ENCODE data around the gene GUCY1B1.

GUCY1B1 gene

DNA sequence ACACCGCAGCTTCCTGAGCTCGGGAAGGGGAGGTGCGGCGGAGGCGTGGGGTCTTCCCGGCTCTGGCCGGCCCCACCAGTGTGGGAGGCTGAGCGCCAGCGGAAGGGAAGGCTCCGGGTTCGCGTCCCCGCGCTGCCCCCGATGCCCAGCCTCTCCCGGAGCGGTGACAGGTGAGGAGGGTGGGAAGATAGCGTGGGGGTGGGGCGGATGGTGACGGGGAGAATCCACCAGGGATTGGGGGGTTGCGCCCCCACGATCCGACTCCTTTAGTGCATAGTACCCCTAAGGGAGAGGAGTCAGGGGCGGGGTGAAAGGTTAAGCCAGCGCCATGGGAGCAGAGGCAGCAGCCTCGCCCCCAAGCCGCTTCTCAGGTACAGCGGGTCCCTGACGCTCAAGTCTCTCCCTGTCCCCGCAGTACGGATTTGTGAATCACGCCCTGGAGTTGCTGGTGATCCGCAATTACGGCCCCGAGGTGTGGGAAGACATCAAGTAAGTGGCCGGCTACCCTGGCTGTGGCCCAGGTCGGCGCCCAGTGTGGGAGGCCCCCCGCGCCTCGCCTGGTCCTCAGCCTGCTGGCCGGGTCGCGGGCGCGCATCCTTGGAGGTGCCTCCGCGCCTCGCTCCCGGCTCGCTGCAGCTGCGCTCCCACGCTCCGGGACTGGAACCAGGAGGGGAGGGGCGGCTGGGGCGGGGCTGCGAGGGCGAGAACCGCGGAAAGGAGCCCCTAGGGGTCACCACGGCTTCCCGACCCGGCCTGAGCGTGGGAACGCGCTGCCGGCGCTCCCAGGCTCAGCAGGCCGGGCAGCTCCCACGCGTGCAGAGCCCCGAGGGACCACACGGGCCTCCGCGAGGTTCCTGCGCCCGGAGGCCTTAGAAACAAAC lies 791 bp downstream of the GUCY1B1 start:
- in situ Hi-C loops (cut with HindIII; ENCODE audit: low pct_ligation_motif_present, low pct_unique_long_range_greater_than_20kb, low sequenced_read_pairs) = no loop called here

GRCh38 chr4:155761047-155761446 lies 2.2 kb downstream of the GUCY1B1 start:
- in situ Hi-C loops (cut with HindIII; ENCODE audit: low pct_ligation_motif_present, low pct_unique_long_range_greater_than_20kb, low sequenced_read_pairs) = no loop called here
- DNase-seq = no peak

More for the DNA sequence above, 791 bp downstream of the GUCY1B1 start:
- peak; percentile 46 for DNase-seq

- in situ Hi-C loops (cut with HindIII; ENCODE audit: low pct_ligation_motif_present, low pct_unique_long_range_greater_than_20kb, low sequenced_read_pairs) = no loop called here
- no peak for DNase-seq
Measured at GRCh38 chr4:155761916-155762315, 3.1 kb downstream of the GUCY1B1 start.

DNA sequence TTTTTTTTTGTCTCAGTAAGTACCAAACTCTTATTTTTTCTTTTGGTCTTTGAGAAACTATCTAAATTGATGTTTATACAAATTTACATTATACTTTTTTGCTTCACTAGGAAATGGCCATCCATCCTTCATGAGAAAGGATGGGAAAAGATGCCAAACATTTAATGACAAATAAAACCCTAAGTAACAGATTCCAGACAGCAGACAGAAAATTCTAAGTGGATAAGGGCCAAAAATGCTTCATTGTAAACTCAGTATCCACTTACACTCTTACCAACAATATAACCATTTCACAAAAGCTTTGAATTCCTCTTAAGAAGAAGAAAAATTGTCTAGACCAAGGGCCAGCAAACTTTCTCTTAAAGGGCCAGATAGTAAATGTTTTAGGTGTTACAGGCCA lies 3.5 kb downstream of the GUCY1B1 start:
- in situ Hi-C loops (cut with HindIII; ENCODE audit: low pct_ligation_motif_present, low pct_unique_long_range_greater_than_20kb, low sequenced_read_pairs) = no loop called here
- no peak for DNase-seq

DNA sequence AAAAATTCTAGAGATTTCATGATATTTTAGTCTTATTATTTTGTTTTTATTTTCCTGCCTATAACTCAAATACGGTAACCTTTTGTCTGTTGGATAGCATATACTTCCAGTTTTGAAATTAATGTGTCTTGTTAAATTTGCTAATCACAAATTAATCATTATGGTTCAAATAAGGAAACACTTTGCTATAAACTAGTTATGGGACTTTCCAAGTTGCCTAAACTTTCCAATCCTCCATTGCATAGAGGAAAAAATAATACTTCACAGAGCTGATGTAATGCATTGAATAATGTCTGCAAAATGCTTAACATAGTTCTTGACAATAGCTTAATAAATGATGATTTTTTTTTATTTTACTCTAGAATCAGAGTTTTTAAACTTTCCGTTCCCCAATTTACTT lies 4.7 kb downstream of the GUCY1B1 start:
- no peak for DNase-seq
- in situ Hi-C loops (cut with HindIII; ENCODE audit: low pct_ligation_motif_present, low pct_unique_long_range_greater_than_20kb, low sequenced_read_pairs) = no loop called here

DNA sequence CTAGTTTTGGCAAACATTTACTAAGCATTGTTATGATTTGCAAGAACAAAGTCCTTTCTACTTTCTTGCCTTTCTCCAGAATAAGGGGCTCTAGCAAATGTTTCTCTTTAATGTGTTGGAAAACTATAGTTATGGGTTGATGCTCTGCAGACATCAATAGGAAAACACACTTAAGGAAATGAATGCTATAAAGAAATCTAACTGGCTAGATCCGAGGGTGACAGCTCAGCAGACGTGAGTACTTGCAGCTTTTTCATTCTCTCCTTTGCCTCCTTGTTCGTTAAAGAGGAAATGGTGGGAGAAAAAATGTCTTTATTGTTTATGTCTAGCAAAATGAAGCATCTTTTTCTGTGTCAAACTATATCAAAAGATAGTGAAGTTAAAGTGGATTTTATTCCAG lies 6.3 kb downstream of the GUCY1B1 start:
- no peak for DNase-seq
- in situ Hi-C loops (cut with HindIII; ENCODE audit: low pct_ligation_motif_present, low pct_unique_long_range_greater_than_20kb, low sequenced_read_pairs) = no loop called here

DNA sequence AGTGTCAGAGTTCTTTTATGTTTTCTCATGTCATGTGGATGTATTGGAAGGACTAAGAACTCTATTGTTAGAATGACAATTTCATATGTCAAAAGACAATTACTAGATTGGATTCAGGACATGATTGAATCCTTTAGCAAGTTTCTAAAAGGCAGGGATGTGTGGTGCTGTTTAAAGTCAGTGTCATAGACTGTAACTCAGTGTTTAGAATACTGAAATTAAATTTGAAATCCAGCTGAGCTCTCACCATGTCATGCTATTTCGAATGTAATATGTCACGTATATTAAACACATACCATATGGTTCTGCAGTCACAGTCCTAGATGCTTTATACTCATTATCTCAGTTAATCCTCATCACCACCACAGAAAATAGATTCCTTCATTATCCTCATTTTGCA lies 7.8 kb downstream of the GUCY1B1 start:
- in situ Hi-C loops (cut with HindIII; ENCODE audit: low pct_ligation_motif_present, low pct_unique_long_range_greater_than_20kb, low sequenced_read_pairs) = no loop called here
- no peak for DNase-seq

GRCh38 chr4:155768370-155768769 lies 9.5 kb downstream of the GUCY1B1 start:
- DNase-seq = no peak
- in situ Hi-C loops (cut with HindIII; ENCODE audit: low pct_ligation_motif_present, low pct_unique_long_range_greater_than_20kb, low sequenced_read_pairs) = no loop called here

GRCh38 chr4:155769090-155769489 lies 10.3 kb downstream of the GUCY1B1 start:
- in situ Hi-C loops (cut with HindIII; ENCODE audit: low pct_ligation_motif_present, low pct_unique_long_range_greater_than_20kb, low sequenced_read_pairs) = no loop called here
- no peak for DNase-seq

DNA sequence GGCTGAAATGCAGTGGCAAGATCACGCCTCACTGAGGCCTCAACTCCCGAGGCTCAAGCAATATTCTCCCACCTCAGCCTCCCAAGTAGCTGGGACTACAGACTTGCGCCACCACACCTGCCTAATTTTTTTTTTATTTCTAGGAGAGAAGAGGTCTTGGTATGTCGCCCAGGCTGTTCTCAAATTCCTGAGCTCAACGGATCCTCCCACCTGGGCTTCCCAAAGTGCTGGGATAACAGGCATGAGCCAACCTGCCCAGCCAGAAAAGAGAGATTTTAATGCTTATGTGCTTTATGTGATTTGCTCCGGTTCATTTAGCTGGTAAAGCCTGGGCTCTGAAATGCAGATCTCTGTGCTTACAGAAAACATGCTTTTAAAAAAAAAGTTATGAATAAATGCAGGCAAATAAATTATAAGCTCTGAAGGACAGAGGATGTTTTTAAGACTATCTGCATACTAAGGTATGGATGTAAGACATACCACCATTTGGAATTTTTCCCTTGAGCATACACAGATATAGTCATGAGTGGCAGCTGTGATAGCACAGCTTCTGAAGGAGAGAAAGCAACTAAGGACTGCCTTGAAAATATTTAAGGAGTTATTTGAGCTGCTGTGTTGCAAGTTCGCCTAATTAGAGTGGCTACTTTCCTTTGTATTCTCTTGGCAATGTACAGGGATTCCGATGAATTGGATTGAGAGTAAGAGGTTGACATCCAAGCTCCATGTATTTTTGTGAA lies 13.8 kb downstream of the GUCY1B1 start:
- no peak for DNase-seq

DNA sequence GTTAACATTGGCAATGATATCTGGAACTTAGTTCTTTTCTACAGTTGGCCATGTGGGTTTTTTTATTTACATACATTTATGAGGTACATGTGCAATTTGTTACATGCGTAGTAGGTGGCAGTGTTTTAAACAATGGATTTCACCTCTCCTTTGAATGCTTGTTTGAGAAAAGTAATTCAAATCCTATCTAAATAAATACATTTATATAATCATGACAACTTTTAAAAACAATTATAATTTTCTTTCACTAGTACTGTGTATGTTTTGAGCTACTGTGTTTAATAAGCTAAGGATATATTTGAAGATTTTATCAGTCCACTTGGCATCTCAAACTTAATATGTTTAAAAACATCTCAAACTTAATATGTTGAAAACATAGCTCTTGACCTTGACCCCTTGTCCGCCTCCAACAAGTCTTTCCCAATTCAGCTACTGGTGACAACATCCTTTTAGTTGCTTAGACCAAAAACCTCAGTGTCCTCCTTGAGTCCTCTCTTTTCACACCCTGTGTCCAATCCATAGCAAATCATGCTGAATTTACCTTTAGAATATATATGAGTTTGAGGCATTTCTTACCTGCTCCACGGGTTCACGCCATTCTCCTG lies 14.5 kb downstream of the GUCY1B1 start:
- in situ Hi-C loops (cut with HindIII; ENCODE audit: low pct_ligation_motif_present, low pct_unique_long_range_greater_than_20kb, low sequenced_read_pairs) = no loop called here
- no peak for DNase-seq

More for the DNA sequence above, 13.8 kb downstream of the GUCY1B1 start:
- in situ Hi-C loops (cut with HindIII; ENCODE audit: low pct_ligation_motif_present, low pct_unique_long_range_greater_than_20kb, low sequenced_read_pairs) = no loop called here

DNA sequence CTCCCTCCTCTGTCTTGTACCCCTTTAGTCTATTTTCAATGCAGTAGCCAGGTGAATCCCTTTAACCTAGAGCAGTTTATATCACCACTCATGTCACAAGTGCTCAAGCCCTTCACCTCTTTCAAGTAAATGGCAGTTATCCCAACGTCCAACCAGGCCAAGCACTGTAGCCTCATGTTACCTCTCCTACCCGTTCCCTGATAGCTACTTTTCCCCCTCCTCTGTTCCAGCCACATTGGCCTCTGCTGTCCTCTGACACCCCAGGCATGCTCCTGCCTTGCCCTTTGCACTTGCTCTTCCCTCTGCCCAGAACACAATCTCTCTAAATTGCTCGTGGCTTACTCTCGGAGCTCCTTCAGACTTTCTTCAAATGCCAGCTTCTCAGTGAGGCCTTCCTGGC lies 15.2 kb downstream of the GUCY1B1 start:
- in situ Hi-C loops (cut with HindIII; ENCODE audit: low pct_ligation_motif_present, low pct_unique_long_range_greater_than_20kb, low sequenced_read_pairs) = no loop called here
- DNase-seq = no peak

DNA sequence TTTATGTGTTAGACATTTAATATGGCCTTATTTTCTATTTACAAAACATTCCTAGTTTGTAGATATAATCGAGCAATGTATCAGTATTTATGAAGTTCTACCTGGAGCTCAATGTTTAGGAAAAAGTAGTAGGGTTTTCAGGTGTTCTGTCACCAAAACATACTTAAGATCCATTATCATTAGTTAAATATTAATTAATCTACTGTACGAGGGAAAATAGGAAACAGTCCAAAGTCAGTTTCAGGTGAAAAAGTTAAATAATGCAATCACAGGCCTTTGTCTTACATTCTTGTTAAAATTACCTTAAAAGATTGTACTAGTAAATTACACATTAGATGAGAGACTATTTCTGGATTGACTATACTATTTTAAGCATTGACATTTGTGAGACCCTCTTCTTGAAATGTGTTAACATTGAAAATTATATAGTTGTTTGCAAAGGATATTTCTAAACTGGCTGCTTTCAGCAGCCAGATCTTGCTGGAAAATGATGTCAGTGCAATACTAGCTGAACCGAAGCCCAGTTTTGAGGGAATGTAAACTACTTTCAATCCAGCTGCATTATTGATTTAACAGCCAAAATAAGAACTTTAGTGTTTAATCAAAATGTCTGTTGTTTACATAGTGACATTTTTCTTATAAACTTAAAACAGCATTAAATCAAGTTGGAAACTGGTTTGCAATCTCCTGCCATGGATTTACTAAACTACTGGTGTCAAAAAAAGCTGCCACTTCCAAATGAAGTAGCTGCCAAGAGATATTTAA lies 19.3 kb downstream of the GUCY1B1 start:
- in situ Hi-C loops (cut with HindIII; ENCODE audit: low pct_ligation_motif_present, low pct_unique_long_range_greater_than_20kb, low sequenced_read_pairs) = loop anchor here (25.0 kb wide), 1 partner anchor 366 kb away; no protein-coding TSS in a partner anchor
- DNase-seq = no peak

- in situ Hi-C loops (cut with HindIII; ENCODE audit: low pct_ligation_motif_present, low pct_unique_long_range_greater_than_20kb, low sequenced_read_pairs) = loop anchor here (25.0 kb wide), 1 partner anchor 368 kb away; no protein-coding TSS in a partner anchor
Measured at GRCh38 chr4:155780775-155781174, 22.0 kb downstream of the GUCY1B1 start.

GRCh38 chr4:155781249-155781831 lies 22.5 kb downstream of the GUCY1B1 start:
- in situ Hi-C loops (cut with HindIII; ENCODE audit: low pct_ligation_motif_present, low pct_unique_long_range_greater_than_20kb, low sequenced_read_pairs) = loop anchor here (25.0 kb wide), 1 partner anchor 369 kb away; no protein-coding TSS in a partner anchor
- no peak for DNase-seq

More at GRCh38 chr4:155780775-155781174, 22.0 kb downstream of the GUCY1B1 start:
- DNase-seq = no peak

DNA sequence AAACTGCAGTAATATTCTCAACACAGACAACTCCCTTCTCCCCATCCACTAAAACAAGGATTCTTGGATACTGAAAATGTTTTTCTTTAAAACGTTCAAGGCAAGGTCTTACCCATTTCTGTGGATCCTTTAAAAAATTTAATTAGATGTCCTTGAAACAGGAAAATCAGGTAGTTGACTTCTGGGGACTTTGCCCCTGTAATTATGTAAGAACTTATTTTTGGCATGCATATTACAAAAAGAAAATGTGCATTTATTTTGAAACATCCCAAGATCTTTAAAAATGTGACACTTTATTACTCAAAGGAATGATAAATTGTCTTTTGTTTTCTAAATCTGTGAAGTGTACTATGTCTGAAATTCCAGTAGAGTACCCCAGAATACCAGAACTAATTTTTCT lies 25.8 kb downstream of the GUCY1B1 start:
- in situ Hi-C loops (cut with HindIII; ENCODE audit: low pct_ligation_motif_present, low pct_unique_long_range_greater_than_20kb, low sequenced_read_pairs) = loop anchor here (25.0 kb wide), 1 partner anchor 372 kb away; no protein-coding TSS in a partner anchor
- DNase-seq = no peak

DNA sequence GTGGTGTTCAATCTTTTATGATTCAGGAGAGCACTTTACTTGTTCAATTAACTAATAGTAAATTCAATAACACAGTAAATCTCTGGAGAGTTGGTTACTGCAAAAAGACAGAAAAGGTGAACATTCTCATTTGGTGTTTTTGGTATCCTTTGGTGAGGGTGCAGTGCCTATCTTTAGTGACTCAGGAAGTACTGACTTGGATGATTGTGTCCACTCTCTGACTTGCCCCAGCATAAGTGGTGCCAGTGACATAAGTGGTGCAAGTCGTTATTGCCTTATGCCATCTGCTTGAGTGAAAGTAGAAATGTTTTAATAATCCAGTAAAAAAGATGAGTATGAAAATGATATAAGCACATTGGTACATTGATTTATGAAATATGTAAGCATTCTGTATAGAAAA lies 27.0 kb downstream of the GUCY1B1 start:
- in situ Hi-C loops (cut with HindIII; ENCODE audit: low pct_ligation_motif_present, low pct_unique_long_range_greater_than_20kb, low sequenced_read_pairs) = loop anchor here (25.0 kb wide), 1 partner anchor 374 kb away; no protein-coding TSS in a partner anchor
- no peak for DNase-seq

Data from ACHN (cell line).